Measurements from ENCODE around the gene SH3RF3. TPM values are rescaled to one million over a fixed set of nuclear protein-coding genes. Genes with fewer than 3 reads are reported as not detected.

SH3RF3 gene
- polyA plus RNA-seq, 1 of the 3 experiments (the other 2 are of a cell fraction), result 1.9 TPM

DNA sequence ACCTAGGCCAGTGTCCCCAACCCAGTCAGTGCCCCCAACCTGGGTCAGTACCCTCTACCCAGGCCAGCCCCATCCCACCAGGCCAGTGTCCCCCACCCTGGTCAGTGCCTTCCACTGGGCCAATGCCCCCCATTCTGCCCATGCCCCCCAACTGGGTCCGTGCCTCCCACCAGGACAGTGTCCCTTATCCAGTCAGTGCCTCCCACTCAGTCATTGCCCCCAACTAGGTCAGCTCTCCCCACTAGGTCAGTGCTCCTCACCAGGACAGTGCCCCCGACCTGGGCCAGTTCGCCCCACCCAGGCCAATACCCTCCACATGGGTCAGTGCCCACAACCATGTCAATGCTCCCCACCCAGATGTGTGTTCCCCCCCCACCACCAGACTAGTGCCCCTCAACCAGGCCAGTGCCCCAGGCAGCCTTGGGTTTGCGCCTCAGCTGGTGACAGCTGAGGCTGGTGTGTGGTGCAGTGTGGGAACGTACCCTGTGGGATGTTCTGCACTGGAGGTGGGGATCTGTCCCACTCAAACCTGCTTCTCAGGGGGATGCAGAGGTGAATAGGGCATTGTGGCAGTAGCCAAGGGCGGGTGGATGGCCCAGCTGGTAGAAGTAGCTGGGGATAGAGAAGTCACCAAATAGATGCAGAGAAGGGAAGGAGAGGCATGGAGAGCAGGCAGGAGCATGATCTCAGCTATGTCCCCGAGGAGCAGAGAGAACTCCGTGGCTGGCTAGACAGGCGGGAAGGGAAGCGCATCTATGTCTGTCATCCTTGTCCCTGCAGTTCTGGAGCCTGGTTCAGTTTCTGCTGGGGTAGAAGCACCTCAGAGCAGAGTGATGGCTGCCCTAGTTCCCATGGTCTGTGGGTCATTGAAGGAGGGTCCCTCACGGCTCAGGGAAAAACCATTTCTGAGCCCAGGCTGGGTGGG is 168.8 kb downstream of the SH3RF3 start:
- no peak overlapping the region for H3K4me3 ChIP-seq (ENCODE audit: low read depth in 2 of 2, low read length in 1 of 2)
- H3K27ac ChIP-seq (ENCODE audit: low read depth in 2 of 2, low read length in 1 of 2), result no peak overlapping the region
- H3K9ac ChIP-seq, result no peak overlapping the region
- no peaks in the 10 kb centered on the region for H3F3A ChIP-seq (replicated peaks; ENCODE audit: insufficient read depth)
- H3K79me2 ChIP-seq (ENCODE audit: insufficient read depth), result no peaks in the 10 kb centered on the region
- no peak for DNase-seq
- peaks cover 5% of the 10 kb centered on the region; the same call in 1 of the 2 replicates for H4K20me1 ChIP-seq (ENCODE audit: insufficient read depth)
- no peak overlapping the region for H2AFZ ChIP-seq (ENCODE audit: low read depth)
- H3K9me2 ChIP-seq, result no peaks in the 10 kb centered on the region
- POLR2A ChIA-PET, result no interaction called here
- CTCF ChIA-PET, result interaction anchor here (1.3 kb wide), 1 partner anchor 212 kb away, joined by 4 read pairs; no protein-coding TSS in a partner anchor
- TF ChIP-seq TCF12 (IDR thresholded peaks at IDR 0.05) (no peak), FOXJ3 (CRISPR knock-in tag; IDR thresholded peaks at IDR 0.05) (no peak), JUND (IDR thresholded peaks at IDR 0.05) (no peak), YY1 (IDR thresholded peaks at IDR 0.05; ENCODE audit: low read depth) (no peak), EP300 (IDR thresholded peaks at IDR 0.05; ENCODE audit: borderline replicate concordance in 1 of 2, low read depth in 1 of 2, low read length in 1 of 2) (no peak), TAF1 (IDR thresholded peaks at IDR 0.05; ENCODE audit: borderline replicate concordance, low read depth, low read length) (no peak), USF2 (IDR thresholded peaks at IDR 0.05; ENCODE audit: borderline replicate concordance, low read depth, low read length) (no peak), FOXM1 (IDR thresholded peaks at IDR 0.05; ENCODE audit: low read depth) (no peak), CTCF (IDR thresholded peaks at IDR 0.05) (no peak), GATA2 (CRISPR knock-in tag; IDR thresholded peaks at IDR 0.05) (no peak), MAX (IDR thresholded peaks at IDR 0.05; ENCODE audit: low read depth) (no peak), ELF1 (IDR thresholded peaks at IDR 0.05) (no peak), RXRA (IDR thresholded peaks at IDR 0.05; ENCODE audit: borderline replicate concordance, low read depth) (no peak), EZH2phosphoT487 (IDR thresholded peaks at IDR 0.05; ENCODE audit: borderline replicate concordance, low read depth) (no peak), SMC3 (IDR thresholded peaks at IDR 0.05; ENCODE audit: low read depth, low read length) (no peak), FOSL2 (IDR thresholded peaks at IDR 0.05; ENCODE audit: borderline replicate concordance, low read depth) (no peak)
- H3K27me3 ChIP-seq (ENCODE audit: insufficient read depth), result no peaks in the 10 kb centered on the region
- H3K4me1 ChIP-seq (ENCODE audit: control insufficient read depth in 1 of 2, insufficient read depth in 2 of 2, low read depth in 1 of 2, low read length in 1 of 2), result peaks cover 0 to 5% of the 10 kb centered on the region in 2 experiments; a peak in 1 of 4 replicates
- WGBS (ENCODE audit: low lambda C conversion rate), result 77% methylated on average over 7 of the region's 11 CpGs
- H3K4me2 ChIP-seq, result no peak overlapping the region
- no peaks in the 10 kb centered on the region for H3K36me3 ChIP-seq (replicated peaks in 1 of 2; ENCODE audit: control insufficient read depth in 1 of 2, insufficient read depth in 2 of 2, low read length in 1 of 2)
- no peaks in the 10 kb centered on the region for H3K9me3 ChIP-seq

Measured in SK-N-SH (cell line).